ENCODE results near the gene NAALAD2.
"Not testable (repeated sequence)": the region's sequence is repeated elsewhere in the genome, so short reads cannot be mapped to it uniquely, and the experiment has no call there.

The NAALAD2 gene

DNA sequence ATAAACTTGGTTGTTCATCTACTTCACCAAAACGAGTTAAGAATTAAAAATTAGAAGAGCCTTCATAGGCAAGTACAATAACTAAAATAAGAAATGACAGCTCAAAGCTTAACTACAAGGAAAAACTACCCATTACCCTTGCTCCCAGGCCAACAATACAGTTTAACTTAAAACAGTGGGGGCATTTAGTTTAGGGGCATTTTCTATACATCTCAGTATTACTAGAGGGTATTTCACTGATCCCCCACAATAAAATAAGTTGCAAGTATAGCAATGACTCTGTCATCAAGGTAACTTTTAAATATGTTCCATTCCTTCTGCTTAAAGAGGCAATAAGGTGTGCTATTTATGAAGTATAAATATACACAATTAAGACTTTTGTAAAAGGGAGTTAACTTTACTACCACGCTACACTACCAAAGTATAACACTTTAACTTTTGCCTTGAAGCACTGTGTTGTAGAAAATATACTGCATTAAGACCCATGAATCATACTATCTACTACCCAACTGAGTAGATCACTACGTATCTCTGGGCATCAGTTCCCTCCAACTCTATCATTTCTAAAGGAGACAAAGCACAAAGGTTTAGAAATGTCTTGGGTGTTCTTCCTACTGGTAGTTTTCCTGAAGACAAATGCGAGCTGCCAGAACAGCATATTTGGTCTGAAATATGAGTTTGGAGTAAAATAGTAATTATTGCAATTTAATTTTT, 58.6 kb downstream of the NAALAD2 start:
- DNase-seq, result no peak

DNA sequence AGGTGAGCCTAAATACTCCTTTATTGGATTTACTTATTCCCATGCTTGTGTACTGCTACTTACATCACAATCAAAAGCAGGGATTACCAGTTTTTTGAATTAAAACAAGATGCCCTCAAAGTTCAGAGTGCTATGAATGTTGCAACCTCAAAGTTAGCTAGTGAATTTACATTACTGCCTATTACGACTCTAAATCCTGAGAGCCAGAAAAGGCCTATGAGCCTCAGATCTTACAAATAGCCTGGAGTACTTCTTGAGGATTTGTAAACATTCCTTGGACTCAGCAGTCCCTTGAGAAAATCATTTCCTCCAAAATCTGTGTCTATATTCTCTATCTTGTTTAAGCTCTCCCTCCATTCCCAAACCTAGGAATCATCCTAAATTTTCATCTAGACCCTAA, 62.9 kb downstream of the NAALAD2 start:
- no peak for DNase-seq

DNA sequence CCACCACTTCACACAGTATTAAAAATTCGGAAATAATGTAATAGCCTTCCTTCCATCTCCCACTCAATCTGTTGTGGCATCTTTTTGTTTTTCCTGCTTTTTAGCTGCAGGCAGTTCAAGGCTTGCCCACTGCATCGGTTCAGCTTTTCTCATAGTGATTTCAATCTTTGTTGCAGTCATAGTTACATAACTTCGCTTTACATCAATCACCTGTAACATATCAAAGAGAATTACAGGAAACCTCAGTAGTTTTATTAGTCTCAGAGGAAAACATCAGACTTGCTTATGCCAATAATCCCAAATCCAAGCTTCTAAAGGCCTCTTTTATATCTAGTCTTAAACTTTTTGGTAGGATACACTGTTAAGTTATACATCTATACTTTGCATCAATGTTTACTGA, 67.9 kb downstream of the NAALAD2 start:
- no peak for DNase-seq

DNA sequence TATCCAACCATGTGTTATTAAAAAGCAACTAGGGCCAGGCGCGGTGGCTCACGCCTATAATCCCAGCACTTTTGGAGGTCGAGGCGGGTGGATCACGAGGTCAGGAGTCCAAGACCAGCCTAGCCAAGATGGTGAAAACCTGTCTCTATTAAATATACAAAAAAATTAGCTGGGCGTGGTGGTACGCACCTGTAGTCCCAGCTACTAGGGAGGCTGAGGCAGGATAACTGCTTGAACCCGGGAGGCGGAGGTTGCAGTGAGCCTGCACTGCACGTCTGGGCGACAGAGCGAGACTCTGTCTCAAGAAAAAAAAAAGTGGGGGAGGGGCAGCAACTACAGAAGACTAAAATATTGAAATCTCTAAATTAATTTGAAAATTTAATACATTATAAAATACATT, 69.9 kb downstream of the NAALAD2 start:
- no peak for DNase-seq

DNA sequence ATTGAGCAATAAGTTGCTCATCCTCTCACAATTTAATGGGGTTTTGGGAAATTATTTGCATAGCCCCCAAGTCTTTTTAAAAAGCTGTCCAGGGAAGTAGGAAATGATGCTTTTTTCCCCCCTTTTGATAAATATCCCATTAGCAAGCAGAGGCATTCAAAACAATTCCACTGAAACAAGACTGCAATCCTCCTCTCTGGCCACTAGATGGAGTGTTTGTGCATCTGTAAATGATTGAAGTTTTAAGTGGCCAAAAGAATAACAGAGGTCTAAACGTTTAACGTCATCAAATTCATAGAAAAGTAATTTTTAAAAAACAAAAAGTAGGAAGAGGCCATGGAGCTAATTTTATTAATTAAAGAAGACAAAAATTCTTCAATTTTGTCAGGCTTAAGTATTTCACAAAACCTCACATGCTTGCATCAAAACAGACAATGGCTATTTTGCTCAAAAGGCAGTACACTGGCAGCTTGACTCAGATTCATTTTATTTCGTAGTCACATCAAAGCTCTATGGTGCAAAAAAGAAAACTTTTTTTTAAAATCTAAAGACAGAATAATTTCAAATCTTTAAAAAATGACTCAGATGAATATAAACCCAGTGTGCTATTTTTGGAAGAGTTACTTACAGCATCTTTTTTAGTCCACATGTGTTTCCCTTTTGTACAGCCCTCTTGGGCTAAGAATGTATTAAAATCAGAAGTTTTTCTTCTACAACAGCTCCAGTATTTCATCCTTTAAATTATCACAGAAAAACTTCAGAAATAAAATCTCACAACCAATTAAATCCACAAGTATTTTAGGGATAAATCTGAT, 70.6 kb downstream of the NAALAD2 start:
- peak in 2 of 51 donors; percentile 6 to 68 for DNase-seq

DNA sequence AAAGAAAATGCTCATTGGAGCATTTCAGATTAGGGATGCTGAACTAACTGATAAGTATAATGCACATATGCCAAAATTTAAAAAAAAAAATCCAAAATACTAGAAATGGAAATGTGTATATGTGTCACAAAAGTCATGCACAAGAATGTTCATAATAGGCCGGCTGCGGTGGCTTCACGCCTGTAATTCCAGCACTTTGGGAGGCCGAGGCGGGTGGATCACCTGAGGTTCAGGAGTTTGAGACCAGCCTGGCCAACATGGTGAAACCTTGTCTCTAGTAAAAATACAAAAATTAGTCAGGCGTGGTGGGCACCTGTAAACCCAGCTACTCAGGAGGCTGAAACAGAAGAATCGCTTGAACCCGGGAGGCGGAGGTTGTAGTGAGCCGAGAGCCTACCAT, 73.5 kb downstream of the NAALAD2 start:
- DNase-seq, result not testable (repeated sequence)

DNA sequence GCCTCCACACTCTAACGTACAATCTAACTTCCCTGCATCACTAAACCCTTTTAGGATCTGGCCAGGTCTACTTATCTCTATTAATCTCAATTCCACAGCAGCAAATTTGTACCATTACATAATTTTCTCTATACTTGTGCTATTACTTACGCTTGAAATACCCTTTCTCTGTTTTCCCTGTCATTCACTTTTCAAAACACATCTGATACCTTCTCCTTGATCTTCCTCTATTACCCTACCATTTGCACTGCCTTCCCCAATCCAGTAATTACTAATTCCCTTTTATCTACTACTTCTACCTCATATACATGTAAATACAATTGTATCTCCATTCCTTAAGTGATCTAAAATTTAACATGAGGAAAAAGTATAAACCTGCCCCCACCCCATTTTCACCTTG, 74.4 kb downstream of the NAALAD2 start:
- DNase-seq, result no peak

DNA sequence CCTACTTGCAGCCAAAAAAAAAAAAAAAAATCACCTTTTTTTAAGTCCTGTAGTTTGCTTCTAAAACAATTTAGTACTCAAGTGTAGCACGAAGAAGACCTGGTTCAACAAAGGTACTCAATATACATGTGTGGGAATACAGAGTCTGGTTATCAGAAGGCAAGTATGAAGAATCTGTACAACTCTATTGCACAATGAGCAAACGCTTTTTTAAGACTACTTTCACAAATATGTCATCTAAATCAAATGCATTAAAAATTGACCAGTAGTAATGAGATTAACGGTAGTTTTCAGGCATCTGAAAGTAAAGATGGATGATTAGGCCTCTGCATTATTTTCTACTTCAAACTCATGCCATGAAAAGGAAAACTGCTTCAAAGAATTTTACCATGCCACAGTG, 78.9 kb downstream of the NAALAD2 start:
- DNase-seq, result no peak

DNA sequence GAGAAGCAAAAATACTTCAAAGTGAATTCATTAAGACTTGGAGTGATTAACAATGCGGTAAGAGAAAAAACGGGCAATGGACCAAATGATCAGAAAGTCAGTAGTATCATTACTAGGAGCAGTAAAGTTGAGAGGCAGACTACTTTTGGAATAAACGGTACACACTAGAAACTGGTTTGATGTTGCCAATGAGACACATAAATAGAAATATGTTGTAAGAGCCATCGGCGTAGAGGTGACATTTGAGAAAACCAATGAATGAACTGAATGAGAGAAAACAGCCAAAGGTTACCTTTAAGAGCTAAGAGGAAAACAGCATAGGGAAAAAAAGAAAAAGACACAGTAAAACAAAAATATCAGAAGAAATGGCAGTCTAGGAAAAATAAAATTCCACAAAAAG, 82.1 kb downstream of the NAALAD2 start:
- DNase-seq, result no peak

DNA sequence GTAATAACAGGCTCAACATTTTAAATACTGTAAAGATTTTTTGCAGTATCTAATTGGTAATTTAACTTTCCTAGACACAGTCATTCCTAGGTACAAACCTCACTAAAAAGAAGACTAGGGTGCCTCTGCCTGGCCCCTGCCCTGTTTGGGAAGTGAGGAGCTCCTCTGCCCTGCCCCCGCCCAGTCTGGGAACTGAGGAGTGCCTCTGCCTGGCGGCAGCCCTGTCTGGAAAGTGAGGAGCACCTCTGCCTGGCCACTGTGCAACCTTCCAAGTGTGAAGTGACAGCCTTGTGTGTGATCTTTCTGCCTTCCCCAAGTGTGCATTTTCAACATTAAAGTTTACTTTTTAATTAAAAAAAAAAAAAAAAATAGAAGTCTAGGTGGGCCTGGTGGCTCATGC, 84.1 kb downstream of the NAALAD2 start:
- DNase-seq, result peak in 2 of 51 donors; percentile 8 to 9

DNA sequence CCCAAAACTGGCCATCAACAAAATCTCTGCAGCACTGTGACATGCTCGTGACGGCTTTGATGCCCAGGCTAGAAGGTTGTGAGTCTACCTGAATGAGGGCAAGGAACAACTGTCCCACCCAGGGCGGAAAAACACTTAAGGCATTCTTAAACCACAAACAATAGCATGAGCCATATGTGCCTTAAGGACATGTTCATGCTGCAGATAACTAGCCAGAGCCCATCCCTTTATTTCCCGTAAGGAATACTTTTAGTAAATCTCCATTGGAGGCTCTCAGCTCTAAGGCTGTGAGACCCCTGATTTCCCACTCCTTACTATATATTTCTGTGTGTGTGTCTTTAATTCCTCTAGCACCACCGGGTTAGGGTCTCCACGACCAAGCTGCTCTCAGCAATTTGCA, 85.0 kb downstream of the NAALAD2 start:
- no peak for DNase-seq

DNA sequence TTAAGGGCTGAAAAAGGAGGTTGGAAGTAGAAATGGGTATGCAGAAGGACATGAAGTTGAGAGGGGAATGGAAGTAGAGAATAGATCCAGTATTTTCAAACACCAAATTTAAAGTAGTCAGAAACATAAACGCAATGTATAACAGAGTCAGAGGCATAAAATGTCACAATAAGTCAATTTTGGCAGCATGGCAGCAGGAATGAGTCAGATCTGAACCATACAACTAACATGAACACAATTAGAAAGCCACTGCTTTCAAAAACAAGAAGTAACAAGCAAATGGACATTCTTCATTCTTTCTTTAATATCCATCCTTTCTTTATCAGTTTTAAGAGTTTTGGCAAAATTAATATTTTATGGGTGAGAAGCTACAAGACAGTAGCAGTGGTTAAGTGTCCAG, 85.9 kb downstream of the NAALAD2 start:
- no peak for DNase-seq

DNA sequence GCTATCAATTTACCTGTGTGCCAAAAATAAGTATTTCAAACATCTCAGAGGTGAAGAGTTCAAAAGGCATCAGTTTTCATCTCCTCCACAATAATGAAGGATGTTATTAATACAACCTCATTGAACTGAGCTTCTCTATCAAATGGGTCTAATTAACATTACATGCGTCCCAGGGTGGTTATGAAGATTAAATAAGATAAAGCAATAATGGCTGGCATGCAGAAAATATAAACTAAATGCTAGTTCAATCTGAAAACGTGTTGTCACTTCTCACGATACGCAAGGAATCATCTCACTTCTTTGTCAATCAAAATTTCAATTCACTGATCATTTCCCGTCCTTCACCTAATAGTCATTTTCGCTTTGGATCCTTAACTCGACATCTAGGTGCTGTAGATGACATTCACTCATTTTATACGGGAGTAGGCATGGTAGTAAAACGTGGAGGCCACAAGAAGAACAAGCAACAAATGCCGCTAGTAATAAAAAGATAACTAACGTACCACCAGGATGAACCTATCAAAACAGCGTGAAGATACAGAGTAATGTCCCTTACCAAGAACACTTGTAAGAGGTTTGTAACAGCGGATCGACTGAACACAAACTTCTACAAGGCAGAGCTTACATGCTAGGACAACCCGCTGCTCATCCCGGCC, 87.5 kb downstream of the NAALAD2 start:
- no peak for DNase-seq

DNA sequence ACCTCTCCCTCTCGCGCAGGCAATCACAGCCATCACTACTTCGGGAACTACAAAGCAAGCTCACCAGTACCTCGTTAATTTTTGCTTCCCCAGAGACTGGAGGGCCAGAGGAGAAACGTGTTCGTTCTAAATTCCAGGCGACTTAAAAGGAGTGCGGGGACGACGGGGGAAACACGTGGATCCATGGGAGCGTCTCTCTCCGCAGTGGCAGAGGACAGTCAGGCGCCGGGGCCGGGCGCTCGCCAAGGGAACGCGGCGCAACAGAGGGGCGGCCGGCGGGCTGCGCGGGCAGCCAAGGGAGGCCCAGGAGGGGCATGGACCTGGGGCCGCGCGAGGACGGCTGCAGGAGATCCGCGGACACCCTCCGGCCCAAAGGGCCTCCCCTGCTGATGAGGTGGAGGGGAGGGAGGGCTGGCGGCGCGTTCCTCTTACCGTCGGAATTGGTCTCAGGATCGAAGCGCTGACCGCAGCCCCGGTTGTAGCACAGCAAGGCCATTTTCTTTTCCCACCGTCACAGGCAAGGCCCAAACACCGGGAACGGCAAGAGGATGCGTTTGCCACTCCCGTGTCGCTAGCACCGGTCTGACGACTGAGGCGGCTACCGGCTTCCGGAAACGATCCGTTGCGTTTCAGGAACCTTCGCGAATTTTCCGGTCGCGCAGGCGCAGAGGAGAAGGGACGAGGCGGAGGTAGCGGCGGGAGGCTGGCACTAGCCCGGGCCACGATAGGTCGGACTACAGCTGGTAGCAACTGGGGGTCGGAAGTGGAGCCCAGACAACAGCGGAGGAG, 88.2 kb downstream of the NAALAD2 start, which contains the start of gene CHORDC1:
TSS of gene CHORDC1 (minus strand) at position 591 of the 789 bp plus-strand sequence. CDS start at position 496, 95 bp downstream.
- peak; percentile 52 to 98 (median 90) for DNase-seq

DNA sequence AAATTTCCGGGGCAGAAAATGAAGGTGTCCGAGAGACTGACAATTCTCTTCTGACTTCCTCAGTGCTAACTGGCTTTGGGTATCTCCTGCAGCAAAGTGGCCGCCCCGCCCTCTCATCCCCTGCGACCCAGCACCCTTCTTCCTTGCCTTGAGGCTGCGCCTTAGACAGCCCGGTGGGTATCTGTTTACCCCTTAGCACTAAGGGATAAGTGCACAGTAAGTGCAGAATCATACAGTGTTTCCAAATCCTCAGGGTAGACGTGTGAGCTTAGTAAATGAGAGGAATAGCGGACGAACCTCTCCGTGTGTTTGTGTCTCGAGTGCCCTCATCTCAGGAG, 88.8 kb downstream of the NAALAD2 start:
- DNase-seq, result no peak

DNA sequence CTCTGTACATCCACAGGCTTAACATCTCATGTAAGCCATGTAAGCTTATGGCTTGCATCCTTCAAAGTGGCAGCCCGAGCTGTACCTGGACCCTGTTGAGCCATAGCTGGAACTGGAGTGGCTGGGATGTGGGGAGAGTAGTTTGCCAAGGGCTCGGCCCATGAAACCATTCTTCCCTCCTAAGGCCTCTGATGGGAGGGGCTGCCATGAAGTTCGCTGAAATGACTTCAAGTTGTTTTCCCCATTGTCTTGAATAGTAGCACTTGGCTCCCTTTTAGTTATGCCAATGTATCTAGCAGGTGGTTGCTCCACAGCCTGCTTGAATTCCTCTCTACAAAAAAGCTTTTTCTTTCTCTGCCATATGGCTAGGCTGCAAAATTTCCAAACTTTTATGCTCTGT, 93.6 kb downstream of the NAALAD2 start:
- no peak for DNase-seq

DNA sequence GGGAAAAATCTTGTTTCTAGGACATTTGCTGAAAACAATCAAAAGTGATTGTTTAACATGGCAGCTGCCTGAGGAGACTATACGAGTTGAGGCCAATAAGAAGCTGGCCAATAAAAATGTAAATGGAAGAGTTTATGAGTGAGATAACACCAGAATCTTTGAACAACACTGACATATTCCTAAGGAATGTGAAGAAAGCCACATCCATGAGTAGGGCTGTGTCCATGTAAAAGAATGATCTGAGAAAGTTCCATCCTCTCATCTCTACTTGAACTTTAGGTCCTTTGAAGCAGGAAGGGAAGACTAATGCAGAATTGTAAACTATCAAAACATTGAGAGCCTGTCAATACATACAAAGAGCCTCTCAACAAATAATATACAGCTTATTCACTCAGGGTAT, 95.3 kb downstream of the NAALAD2 start:
- no peak for DNase-seq

DNA sequence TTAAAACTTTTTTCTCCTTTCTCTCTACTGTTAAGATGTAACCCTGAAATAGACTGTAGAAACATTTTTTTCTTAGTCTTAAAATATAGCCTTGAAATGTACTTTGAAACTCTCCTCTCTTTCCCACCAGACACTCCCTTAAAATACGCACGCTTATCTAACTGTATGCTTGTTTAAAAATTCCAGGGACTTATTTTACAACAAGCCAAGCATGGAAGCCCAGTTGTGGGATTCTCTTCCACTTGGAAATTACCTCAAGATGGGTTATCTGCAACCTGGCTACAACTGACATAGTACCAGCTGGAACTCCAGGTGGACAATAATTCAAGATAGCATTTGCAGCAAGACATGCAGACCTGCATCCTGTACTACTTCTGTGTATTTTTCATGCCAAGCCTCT, 100.5 kb downstream of the NAALAD2 start:
- no peak for DNase-seq

DNA sequence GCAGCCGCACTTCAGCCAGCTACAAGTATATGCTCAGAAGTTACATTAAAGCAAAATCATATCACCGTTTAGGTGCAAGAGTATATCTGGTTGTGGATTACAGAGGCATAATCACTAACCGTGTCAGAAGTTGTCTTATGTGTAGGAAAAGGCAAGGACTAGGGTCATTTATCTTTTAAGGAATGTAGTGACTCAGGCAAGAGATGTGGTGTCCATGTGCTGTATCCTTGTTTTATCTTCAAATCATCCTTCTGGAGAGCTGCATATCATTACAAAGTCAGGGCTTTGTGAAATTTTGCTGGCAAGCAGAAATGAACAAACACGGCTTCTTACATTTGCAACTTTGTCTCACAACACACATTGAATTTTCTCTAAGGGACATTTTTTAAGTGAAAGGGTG, 101.1 kb downstream of the NAALAD2 start:
- DNase-seq, result no peak

DNA sequence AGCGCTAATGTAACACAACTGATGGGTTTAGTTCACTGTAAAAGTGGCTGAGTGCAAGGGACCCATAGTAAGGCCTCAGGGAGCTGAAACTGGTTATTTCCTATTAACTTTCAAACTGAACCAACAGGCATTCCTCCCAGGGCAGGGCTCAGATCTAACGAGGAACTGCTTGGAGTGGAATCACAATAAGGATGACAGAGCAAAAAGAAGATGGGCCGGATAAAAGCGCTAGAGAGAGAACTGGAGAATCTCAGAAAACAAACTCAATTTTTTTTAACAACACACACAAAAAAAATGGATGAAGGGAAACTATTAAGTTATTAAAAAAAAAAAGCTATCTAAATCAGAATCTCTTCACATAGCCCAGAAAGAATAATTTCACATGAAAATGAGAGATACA, 102.5 kb downstream of the NAALAD2 start:
- no peak for DNase-seq

DNA sequence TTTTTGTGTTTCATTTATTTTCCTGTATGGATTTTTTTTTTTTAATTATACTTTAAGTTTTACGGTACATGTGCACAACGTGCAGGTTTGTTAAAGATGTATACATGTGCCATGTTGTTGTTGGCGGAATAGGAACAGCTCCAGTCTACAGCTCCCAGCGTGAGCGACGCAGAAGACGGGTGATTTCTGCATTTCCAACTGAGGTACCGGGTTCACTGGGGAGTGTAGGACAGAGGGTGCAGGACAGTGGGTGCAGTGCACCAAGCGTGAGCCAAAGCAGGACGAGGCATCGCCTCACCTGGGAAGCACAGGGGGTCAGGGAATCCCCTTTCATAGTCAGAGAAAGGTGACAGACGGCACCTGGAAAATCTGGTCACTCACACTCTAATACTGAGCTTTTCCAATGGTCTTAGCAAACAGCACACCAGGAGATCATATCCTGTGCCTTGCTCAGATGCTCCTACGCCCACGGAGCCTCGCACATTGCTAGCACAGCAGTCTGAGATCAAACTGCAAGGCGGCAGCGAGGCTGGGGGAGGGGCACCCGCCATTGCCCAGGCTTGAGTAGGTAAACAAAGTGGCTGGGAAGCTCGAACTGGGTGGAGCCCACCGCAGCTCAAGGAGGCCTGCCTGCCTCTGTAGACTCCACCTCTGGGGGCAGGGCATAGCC, 105.6 kb downstream of the NAALAD2 start:
- not testable (repeated sequence) for DNase-seq
